MCF 10A (cell line): ENCODE results near the gene FHOD1. TPM values are rescaled to one million over a fixed set of nuclear protein-coding genes. Genes with fewer than 3 reads are reported as not detected.

Experiments used
- BruUV-seq: library from RNA; stranded (reverse); fragments of 400-500 nt; replicated peaks from 2 replicates; lab custom pipeline; 2021; lab: Mats Ljungman, UMichigan
- CTCF ChIA-PET: fragments of 300-600 bp; sonication (Branson Sonifier 250); formaldehyde crosslinking; extraction: SDS; loops from one replicate; lab custom pipeline; 2021; ENCODE audit warnings: antibody characterized with exemption, inconsistent platforms; lab: Yijun Ruan, JAX
- POLR2A ChIA-PET: fragments of 300-600, 350-650 bp; sonication (Branson Sonifier 250); formaldehyde crosslinking; extraction: SDS; loops from one replicate; lab custom pipeline; 2020; ENCODE audit warnings: antibody characterized with exemption, inconsistent platforms; lab: Yijun Ruan, JAX
- DNase-seq: peaks from one replicate; pipeline ENCODE4 v3.0.0-alpha.2; 2018; ENCODE audit not compliant: unreplicated experiment
- H3K27ac Mint-ChIP-seq: one replicate; pipeline ENCODE4 v1.8.0; 2022; ENCODE audit warnings: mild to moderate bottlenecking, low read depth, mixed read lengths; ENCODE audit not compliant: unreplicated experiment
- H3K27me3 Mint-ChIP-seq: one replicate; pipeline ENCODE4 v1.8.0; 2022; ENCODE audit warnings: mixed read lengths; ENCODE audit not compliant: insufficient read depth, unreplicated experiment
- H3K36me3 Mint-ChIP-seq: one replicate; pipeline ENCODE4 v1.8.0; 2022; ENCODE audit warnings: mild to moderate bottlenecking, moderate library complexity, mixed read lengths; ENCODE audit not compliant: insufficient read depth, unreplicated experiment
- H3K4me1 Mint-ChIP-seq: one replicate; pipeline ENCODE4 v1.8.0; 2022; ENCODE audit warnings: mixed read lengths; ENCODE audit not compliant: insufficient read depth, unreplicated experiment
- H3K4me3 Mint-ChIP-seq: one replicate; pipeline ENCODE4 v1.8.0; 2022; ENCODE audit warnings: mild to moderate bottlenecking, moderate library complexity, mixed read lengths; ENCODE audit not compliant: unreplicated experiment
- H3K9me3 Mint-ChIP-seq: one replicate; pipeline ENCODE4 v1.8.0; 2022; ENCODE audit warnings: mixed read lengths; ENCODE audit not compliant: unreplicated experiment
- intact Hi-C: fragments of 100-400 bp; cut with micrococcal nuclease; formaldehyde crosslinking; loops from 2 replicates; pipeline ENCODE4 v1.14.1; 2022
- total RNA-seq: library from RNA; stranded (reverse); gene quantifications from 2 replicates; pipeline ENCODE4 v1.2.3, GENCODE V29; 2022
- TF ChIP-seq, protein P1 (sequence below): fragments of 200-600 bp; IDR thresholded peaks from one replicate; pipeline ENCODE4 v1.8.0; 2022; ENCODE audit warnings: antibody characterized with exemption, mild to moderate bottlenecking; ENCODE audit not compliant: unreplicated experiment

Gene FHOD1
- total RNA-seq, 1 experiment from 2014 or later: 14.7 TPM

- no peaks in the 10 kb centered on the region for H3K9me3 Mint-ChIP-seq
- intact Hi-C loops: no loop called here
- CTCF ChIA-PET: interaction anchor here (0.6 kb wide), 1 partner anchor 1054 kb away, joined by 3 read pairs; no protein-coding TSS in a partner anchor
- no peaks in the 10 kb centered on the region for H3K27me3 Mint-ChIP-seq
- H3K4me3 Mint-ChIP-seq: no peak overlapping the region
- BruUV-seq: no TSS peak
- DNase-seq: no peak
- no peak overlapping the region for H3K27ac Mint-ChIP-seq
- POLR2A ChIA-PET: no interaction called here
- peaks cover 17% of the 10 kb centered on the region for H3K4me1 Mint-ChIP-seq
- peaks cover 65% of the 10 kb centered on the region for H3K36me3 Mint-ChIP-seq
- TF ChIP-seq, protein P1, sequence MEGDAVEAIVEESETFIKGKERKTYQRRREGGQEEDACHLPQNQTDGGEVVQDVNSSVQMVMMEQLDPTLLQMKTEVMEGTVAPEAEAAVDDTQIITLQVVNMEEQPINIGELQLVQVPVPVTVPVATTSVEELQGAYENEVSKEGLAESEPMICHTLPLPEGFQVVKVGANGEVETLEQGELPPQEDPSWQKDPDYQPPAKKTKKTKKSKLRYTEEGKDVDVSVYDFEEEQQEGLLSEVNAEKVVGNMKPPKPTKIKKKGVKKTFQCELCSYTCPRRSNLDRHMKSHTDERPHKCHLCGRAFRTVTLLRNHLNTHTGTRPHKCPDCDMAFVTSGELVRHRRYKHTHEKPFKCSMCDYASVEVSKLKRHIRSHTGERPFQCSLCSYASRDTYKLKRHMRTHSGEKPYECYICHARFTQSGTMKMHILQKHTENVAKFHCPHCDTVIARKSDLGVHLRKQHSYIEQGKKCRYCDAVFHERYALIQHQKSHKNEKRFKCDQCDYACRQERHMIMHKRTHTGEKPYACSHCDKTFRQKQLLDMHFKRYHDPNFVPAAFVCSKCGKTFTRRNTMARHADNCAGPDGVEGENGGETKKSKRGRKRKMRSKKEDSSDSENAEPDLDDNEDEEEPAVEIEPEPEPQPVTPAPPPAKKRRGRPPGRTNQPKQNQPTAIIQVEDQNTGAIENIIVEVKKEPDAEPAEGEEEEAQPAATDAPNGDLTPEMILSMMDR: no peak
Measured at GRCh38 chr16:67230809-67231660, 16.2 kb downstream of the FHOD1 start.

DNA sequence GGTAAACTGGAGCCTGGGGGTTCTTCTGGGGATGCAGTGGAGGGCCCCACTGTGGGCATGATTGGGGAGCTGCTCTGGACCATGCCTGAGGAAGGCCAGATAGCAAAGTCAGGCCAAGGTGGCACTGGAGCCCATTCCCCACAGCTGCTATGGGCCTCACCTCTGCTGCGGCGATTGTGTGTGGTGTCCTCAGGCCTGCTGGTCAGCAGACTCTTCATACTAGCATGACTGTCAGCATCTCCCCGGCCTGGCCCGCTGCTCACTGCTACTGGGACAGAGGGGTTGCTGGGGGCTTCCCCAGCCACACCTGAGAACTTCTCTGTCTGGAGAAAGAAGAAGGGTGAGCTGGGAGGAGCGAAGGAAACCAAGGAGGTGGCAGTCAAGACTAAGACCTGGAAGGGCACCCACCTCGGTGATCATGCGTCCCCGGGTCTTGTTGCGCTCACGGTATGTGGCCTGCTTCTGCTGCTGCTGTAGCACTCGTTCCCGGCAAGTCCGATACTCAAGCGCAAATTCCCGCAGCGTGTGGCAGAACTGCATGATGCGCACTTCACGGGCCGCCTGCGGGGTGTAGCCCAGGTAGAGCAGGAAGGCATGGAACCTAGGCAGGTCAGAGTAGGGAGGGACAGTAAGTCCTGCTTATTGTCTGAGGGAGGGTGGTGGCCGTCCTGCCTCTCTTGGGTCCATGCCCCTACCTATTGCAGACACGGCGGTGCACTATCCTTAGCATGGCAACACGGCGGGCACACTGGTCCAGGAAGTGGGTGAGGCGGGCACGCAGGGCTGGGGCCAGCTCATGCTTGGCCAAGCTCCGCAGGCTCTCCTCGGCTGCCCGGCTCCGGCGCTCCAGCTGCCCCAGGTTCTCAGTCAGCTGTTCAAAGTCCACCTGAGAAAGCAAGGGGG lies 17.1 kb downstream of the FHOD1 start:
- Mint-ChIP-seq H3K4me1 (peaks cover 21% of the 10 kb centered on the region), H3K4me3 (peak overlapping the region; percentile 14), H3K9me3 (no peaks in the 10 kb centered on the region), H3K27me3 (no peaks in the 10 kb centered on the region), H3K27ac (no peak overlapping the region), H3K36me3 (peaks cover 59% of the 10 kb centered on the region)
- ChIA-PET CTCF (interaction anchor here (0.7 kb wide), 1 partner anchor 347 kb away, joined by 3 read pairs; no protein-coding TSS in a partner anchor), POLR2A (interaction anchor here (1.2 kb wide), 1 partner anchor 14 kb away, joined by 3 read pairs; no protein-coding TSS in a partner anchor)
- no TSS peak for BruUV-seq
- no peak for DNase-seq
- intact Hi-C loops: no loop called here
- TF ChIP-seq, protein P1: no peak

DNA sequence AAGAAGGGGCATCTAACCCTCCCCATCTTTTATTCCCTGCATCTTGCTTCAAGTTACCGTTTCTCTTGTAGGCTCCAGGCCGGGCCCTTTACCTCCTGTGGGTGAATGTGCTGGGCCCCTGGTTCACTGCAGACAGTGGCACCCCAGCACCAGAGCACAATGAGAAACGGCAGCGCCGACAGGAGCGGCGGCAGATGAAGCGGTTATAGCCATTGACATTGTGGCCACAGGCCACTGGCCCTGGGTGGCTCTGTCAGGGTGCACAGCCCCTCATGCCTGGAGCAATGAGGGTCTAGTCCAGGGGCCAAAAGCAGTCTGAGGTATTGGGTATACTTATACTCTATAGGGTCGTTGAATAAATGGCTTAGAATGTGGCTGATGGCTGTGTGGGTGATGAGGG lies 18.4 kb downstream of the FHOD1 start:
- CTCF ChIA-PET: interaction anchor here (2.0 to 2.4 kb wide), 2 partner anchors 15 to 18 kb away, joined by 9 to 16 read pairs; no protein-coding TSS in a partner anchor
- TF ChIP-seq, protein P1: no peak
- BruUV-seq: no TSS peak
- Mint-ChIP-seq H3K9me3 (no peaks in the 10 kb centered on the region), H3K27me3 (no peaks in the 10 kb centered on the region), H3K4me3 (peak overlapping the region; percentile 99), H3K27ac (no peak overlapping the region), H3K4me1 (peaks cover 21% of the 10 kb centered on the region), H3K36me3 (peaks cover 47% of the 10 kb centered on the region)
- POLR2A ChIA-PET: interaction anchor here (0.6 to 4.9 kb wide), 5 partner anchors 9 to 333 kb away, joined by 4 to 87 read pairs (median 4); no protein-coding TSS in a partner anchor
- intact Hi-C loops: no loop called here
- no peak for DNase-seq
